ENCODE results near the gene SCCPDH. TPM values are rescaled to one million over a fixed set of nuclear protein-coding genes. Genes with fewer than 3 reads are reported as not detected.

SCCPDH gene
- total and polyA plus RNA-seq, 9 of the 15 experiments (the other 6 are each of a cell fraction or from before 2014, with no cell fraction given), result 7.0 to 61.9 (median 38.3) TPM

DNA sequence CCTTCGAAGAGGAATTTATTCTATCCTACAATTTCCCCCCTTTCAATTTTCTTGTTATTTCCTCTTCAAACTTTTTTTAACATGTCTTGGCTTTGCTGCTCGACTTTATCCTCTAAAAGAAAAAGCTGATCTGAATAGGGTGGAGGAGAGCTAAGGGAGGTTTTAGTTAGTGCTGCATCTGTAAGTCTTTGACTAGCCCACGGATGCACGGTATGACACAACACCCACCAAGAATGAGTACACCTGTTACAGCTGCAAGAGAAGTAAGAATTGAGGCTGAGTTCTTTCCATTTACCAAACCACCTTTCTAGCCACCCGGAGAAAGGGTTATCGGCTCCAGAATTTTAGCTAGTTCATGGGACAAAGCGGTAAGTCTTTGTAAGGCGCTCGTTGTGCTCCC lies 23.8 kb downstream of the SCCPDH start:
- FAIRE-seq, result no peak
- in situ Hi-C loops (cut with MboI), result no loop called here
- CTCF ChIA-PET (ENCODE audit: low intra/inter-chr PET ratio), result no interaction called here
- TF ChIP-seq MECOM (CRISPR knock-in tag; IDR thresholded peaks at IDR 0.05) (no peak), CCNT2 (IDR thresholded peaks at IDR 0.05; ENCODE audit: borderline replicate concordance, extremely low read depth, insufficient read length, low read depth, low read length) (no peak), MCM2 (IDR thresholded peaks at IDR 0.05; ENCODE audit: low read depth) (no peak), MYNN (IDR thresholded peaks at IDR 0.05) (no peak), MYNN (CRISPR knock-in tag; IDR thresholded peaks at IDR 0.05) (no peak), RCOR1 (IDR thresholded peaks at IDR 0.05; ENCODE audit: borderline replicate concordance in 1 of 2, low read depth in 2 of 2, low read length in 2 of 2) (no peak), ZBTB17 (CRISPR knock-in tag; IDR thresholded peaks at IDR 0.05) (no peak), ZNF232 (CRISPR knock-in tag; IDR thresholded peaks at IDR 0.05) (no peak), FOXJ3 (CRISPR knock-in tag; IDR thresholded peaks at IDR 0.05) (no peak), ZNF586 (CRISPR knock-in tag; conservative IDR thresholded peaks at IDR 0.05) (no peak), PTRF (tag; IDR thresholded peaks at IDR 0.05) (no peak), MEIS2 (IDR thresholded peaks at IDR 0.05; ENCODE audit: partially characterized antibody) (no peak), NCOA6 (IDR thresholded peaks at IDR 0.05) (no peak), POLR2H (tag; IDR thresholded peaks at IDR 0.05; ENCODE audit: low read depth) (no peak)
- TF ChIP-seq, protein P1, sequence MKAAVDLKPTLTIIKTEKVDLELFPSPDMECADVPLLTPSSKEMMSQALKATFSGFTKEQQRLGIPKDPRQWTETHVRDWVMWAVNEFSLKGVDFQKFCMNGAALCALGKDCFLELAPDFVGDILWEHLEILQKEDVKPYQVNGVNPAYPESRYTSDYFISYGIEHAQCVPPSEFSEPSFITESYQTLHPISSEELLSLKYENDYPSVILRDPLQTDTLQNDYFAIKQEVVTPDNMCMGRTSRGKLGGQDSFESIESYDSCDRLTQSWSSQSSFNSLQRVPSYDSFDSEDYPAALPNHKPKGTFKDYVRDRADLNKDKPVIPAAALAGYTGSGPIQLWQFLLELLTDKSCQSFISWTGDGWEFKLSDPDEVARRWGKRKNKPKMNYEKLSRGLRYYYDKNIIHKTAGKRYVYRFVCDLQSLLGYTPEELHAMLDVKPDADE (conservative IDR thresholded peaks at IDR 0.05; ENCODE audit: control insufficient read depth, low read depth, low read length), result no peak
- TF ChIP-seq, protein P2, sequence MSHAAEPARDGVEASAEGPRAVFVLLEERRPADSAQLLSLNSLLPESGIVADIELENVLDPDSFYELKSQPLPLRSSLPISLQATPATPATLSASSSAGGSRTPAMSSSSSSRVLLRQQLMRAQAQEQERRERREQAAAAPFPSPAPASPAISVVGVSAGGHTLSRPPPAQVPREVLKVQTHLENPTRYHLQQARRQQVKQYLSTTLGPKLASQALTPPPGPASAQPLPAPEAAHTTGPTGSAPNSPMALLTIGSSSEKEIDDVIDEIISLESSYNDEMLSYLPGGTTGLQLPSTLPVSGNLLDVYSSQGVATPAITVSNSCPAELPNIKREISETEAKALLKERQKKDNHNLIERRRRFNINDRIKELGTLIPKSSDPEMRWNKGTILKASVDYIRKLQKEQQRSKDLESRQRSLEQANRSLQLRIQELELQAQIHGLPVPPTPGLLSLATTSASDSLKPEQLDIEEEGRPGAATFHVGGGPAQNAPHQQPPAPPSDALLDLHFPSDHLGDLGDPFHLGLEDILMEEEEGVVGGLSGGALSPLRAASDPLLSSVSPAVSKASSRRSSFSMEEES (CRISPR knock-in tag; IDR thresholded peaks at IDR 0.05), result no peak
- TF ChIP-seq, protein P3, sequence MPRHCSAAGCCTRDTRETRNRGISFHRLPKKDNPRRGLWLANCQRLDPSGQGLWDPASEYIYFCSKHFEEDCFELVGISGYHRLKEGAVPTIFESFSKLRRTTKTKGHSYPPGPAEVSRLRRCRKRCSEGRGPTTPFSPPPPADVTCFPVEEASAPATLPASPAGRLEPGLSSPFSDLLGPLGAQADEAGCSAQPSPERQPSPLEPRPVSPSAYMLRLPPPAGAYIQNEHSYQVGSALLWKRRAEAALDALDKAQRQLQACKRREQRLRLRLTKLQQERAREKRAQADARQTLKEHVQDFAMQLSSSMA (CRISPR knock-in tag; IDR thresholded peaks at IDR 0.05), result no peak
- TF ChIP-seq, protein P4, sequence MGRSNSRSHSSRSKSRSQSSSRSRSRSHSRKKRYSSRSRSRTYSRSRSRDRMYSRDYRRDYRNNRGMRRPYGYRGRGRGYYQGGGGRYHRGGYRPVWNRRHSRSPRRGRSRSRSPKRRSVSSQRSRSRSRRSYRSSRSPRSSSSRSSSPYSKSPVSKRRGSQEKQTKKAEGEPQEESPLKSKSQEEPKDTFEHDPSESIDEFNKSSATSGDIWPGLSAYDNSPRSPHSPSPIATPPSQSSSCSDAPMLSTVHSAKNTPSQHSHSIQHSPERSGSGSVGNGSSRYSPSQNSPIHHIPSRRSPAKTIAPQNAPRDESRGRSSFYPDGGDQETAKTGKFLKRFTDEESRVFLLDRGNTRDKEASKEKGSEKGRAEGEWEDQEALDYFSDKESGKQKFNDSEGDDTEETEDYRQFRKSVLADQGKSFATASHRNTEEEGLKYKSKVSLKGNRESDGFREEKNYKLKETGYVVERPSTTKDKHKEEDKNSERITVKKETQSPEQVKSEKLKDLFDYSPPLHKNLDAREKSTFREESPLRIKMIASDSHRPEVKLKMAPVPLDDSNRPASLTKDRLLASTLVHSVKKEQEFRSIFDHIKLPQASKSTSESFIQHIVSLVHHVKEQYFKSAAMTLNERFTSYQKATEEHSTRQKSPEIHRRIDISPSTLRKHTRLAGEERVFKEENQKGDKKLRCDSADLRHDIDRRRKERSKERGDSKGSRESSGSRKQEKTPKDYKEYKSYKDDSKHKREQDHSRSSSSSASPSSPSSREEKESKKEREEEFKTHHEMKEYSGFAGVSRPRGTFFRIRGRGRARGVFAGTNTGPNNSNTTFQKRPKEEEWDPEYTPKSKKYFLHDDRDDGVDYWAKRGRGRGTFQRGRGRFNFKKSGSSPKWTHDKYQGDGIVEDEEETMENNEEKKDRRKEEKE (IDR thresholded peaks at IDR 0.05; ENCODE audit: borderline replicate concordance in 1 of 2, control insufficient read depth in 1 of 2, low read depth in 2 of 2, low read length in 1 of 2), result no peak

More for the DNA sequence above, 23.8 kb downstream of the SCCPDH start:
- POLR2A ChIA-PET, result interaction anchor here (0.6 to 1.2 kb wide), 3 partner anchors 10 to 155 kb away, joined by 3 read pairs; no protein-coding TSS in a partner anchor
- Histone ChIP-seq H4K20me1 (replicated peaks; ENCODE audit: control insufficient read depth, insufficient read depth, low read length) (no peaks in the 10 kb centered on the region), H3K4me3 (no peak overlapping the region), H3K4me1 (replicated peaks in 1 of 2; ENCODE audit: control insufficient read depth in 2 of 2, insufficient read depth in 2 of 2, low read length in 2 of 2) (0 out of 5 replicates have a peak, but pooled peaks cover 0 to 4% of the 10 kb centered on the region in 2 experiments), H3K27ac (ENCODE audit: extremely low read depth, low read depth, low read length) (no peak overlapping the region), H2AFZ (ENCODE audit: low read depth, low read length) (no peak overlapping the region), H3K4me2 (ENCODE audit: insufficient read depth, low read length) (no peak overlapping the region), H3K9ac (ENCODE audit: insufficient read depth in 1 of 2, low read depth in 2 of 2, low read length in 2 of 2) (no peak overlapping the region), H3K9me3 (replicated peaks; ENCODE audit: control insufficient read depth, insufficient read depth, low read depth, low read length) (no peaks in the 10 kb centered on the region), H3K27me3 (ENCODE audit: control insufficient read depth in 2 of 2, insufficient read depth in 2 of 2, low read length in 2 of 2) (no peaks in the 10 kb centered on the region), H3K79me2 (ENCODE audit: control insufficient read depth, insufficient read depth, low read length) (no peaks in the 10 kb centered on the region), H3K9me1 (ENCODE audit: control insufficient read depth, insufficient read depth, low read length) (no peaks in the 10 kb centered on the region), H3K36me3 (ENCODE audit: control insufficient read depth, insufficient read depth, low read length) (peaks cover 7% of the 10 kb centered on the region; the same call in 1 of the 3 replicates)
- DNase-seq (ENCODE audit: extremely low read depth in 1 of 4, low spot score in 3 of 4) (no peak), ATAC-seq (no peak)
- intact Hi-C loops (cut with micrococcal nuclease), result no loop called here
- no TSS peak for BruUV-seq (replicated peaks)
- 80% methylated on average over 9 of the region's 9 CpGs for WGBS (ENCODE audit: insufficient coverage, low coverage, missing lambda C conversion rate)
